Measurements from ENCODE around the gene SFXN4. TPM values are rescaled to one million over a fixed set of nuclear protein-coding genes. Genes with fewer than 3 reads are reported as not detected.

Gene SFXN4
- total and polyA plus RNA-seq, 2 of the 13 experiments (the other 11 are each of a cell fraction or from before 2014, with no cell fraction given) = 47.7 to 64.9 TPM

- TF ChIP-seq TRAFD1 (CRISPR knock-in tag; IDR thresholded peaks at IDR 0.05; ENCODE audit: borderline replicate concordance) (no peak), KLF13 (CRISPR knock-in tag; IDR thresholded peaks at IDR 0.05) (no peak; the same call in 1 of the 2 replicates), ZNF543 (CRISPR knock-in tag; IDR thresholded peaks at IDR 0.05) (no peak), HNF1A (IDR thresholded peaks at IDR 0.05; ENCODE audit: low read depth) (peak; percentile 46), HNF1A (CRISPR knock-in tag; IDR thresholded peaks at IDR 0.05; ENCODE audit: borderline replicate concordance) (no peak), EP300 (IDR thresholded peaks at IDR 0.05; ENCODE audit: low read depth in 2 of 2, low read length in 2 of 2) (0 out of 4 replicates have a peak, but pooled peaks of 1 of the 2 experiments have one; percentile 16), EP300 (CRISPR knock-in tag; IDR thresholded peaks at IDR 0.05; ENCODE audit: borderline replicate concordance) (no peak), MLXIP (CRISPR knock-in tag; IDR thresholded peaks at IDR 0.05; ENCODE audit: borderline replicate concordance) (no peak), HNRNPLL (IDR thresholded peaks at IDR 0.05; ENCODE audit: low read depth, low read length, poor library complexity, severe bottlenecking) (peak; percentile 65), THAP8 (CRISPR knock-in tag; IDR thresholded peaks at IDR 0.05; ENCODE audit: borderline replicate concordance) (no peak), SNAI1 (CRISPR knock-in tag; IDR thresholded peaks at IDR 0.05; ENCODE audit: borderline replicate concordance) (no peak), SRY (CRISPR knock-in tag; IDR thresholded peaks at IDR 0.05) (no peak; the same call in 1 of the 2 replicates), ZNF572 (CRISPR knock-in tag; IDR thresholded peaks at IDR 0.05) (no peak), KAT2B (IDR thresholded peaks at IDR 0.05; ENCODE audit: borderline replicate concordance, low read depth, low read length) (no peak), HOXA9 (CRISPR knock-in tag; IDR thresholded peaks at IDR 0.05; ENCODE audit: borderline replicate concordance) (no peak), ZNF777 (CRISPR knock-in tag; IDR thresholded peaks at IDR 0.05) (peak; percentile 7; the same call in 1 of the 2 replicates), ZNF24 (IDR thresholded peaks at IDR 0.05) (no peak), ZNF143 (CRISPR knock-in tag; IDR thresholded peaks at IDR 0.05) (no peak; the same call in 1 of the 2 replicates), CHCHD3 (CRISPR knock-in tag; IDR thresholded peaks at IDR 0.05) (0 out of 2 replicates have a peak, but pooled peaks have one; percentile 37), NRL (CRISPR knock-in tag; IDR thresholded peaks at IDR 0.05; ENCODE audit: borderline replicate concordance) (no peak)
These were observed 41.3 kb upstream of the SFXN4 start (continued) for GRCh38 chr10:119206603-119207365.
